Left lung (tissue), 10 donors: Measurements from ENCODE around the gene BTBD19. TPM values are rescaled to one million over a fixed set of nuclear protein-coding genes. Genes with fewer than 3 reads are reported as not detected.

Source experiments
- ATAC-seq: fragments of 200-7000 bp; cut with Tn5 transposase; one replicate; pipeline ENCODE4 v1.9.1; 2020; ENCODE audit warnings: moderate library complexity
- DNase-seq, 4 donors: peaks; one replicate each; pipeline ENCODE4 v3.0.0-alpha.2; 2013 to 2020
- H3K27ac ChIP-seq, 2 donors: fragments of 200-600 bp; sonication (generic) in 1 of 2; one replicate each; pipeline versions ENCODE4 v1.5.0 to v1.8.0; 2020 to 2021
- H3K27me3 ChIP-seq, 2 donors: fragments of 200-600 bp; sonication (generic) in 1 of 2; one replicate each; pipeline versions ENCODE4 v1.5.0 to v1.8.0; 2020 to 2021
- H3K36me3 ChIP-seq, 2 donors: fragments of 200-600 bp; sonication (generic) in 1 of 2; one replicate each; pipeline versions ENCODE4 v1.5.0 to v1.8.0; 2020 to 2021
- H3K4me1 ChIP-seq, 2 donors: fragments of 200-600 bp; one replicate each; pipeline ENCODE4 v1.8.0; 2021
- H3K4me3 ChIP-seq, 2 donors: fragments of 200-600 bp; sonication (generic) in 1 of 2; one replicate each; pipeline versions ENCODE4 v1.5.0 to v1.8.0; 2020 to 2021; ENCODE audit warnings: mild to moderate bottlenecking in 1 of 2
- H3K9me3 ChIP-seq, 2 donors: fragments of 200-600 bp; sonication (generic) in 1 of 2; one replicate each; pipeline versions ENCODE4 v1.5.0 to v1.8.0; 2020 to 2021
- intact Hi-C, 2 donors: fragments of 100-400 bp; cut with DNase I; formaldehyde crosslinking; loops; one replicate each; pipeline versions ENCODE4 v1.11.2 to v1.14.2; 2022
- polyA plus RNA-seq, 6 donors: library from polyadenylated mRNA; unstranded; fragments of 120-200 nt; gene quantifications; one replicate each; pipeline ENCODE4 v1.2.1, GENCODE V29; 2013; ENCODE audit not compliant: insufficient read length in 6 of 6
- total RNA-seq, 2 donors: library from RNA; stranded (reverse); fragmentation: NEBNext Ultra II Directional; extraction: Animal tissue kit (Norgen Biotek cat#: 25700); gene quantifications; one replicate each; pipeline ENCODE4 v1.2.1, GENCODE V29; 2021
- TF ChIP-seq, protein P1 (sequence below), 2 donors: fragments of 200-600 bp; sonication (generic) in 1 of 2; IDR thresholded peaks; one replicate each; pipeline versions ENCODE4 v1.5.0 to v1.8.0; 2021; ENCODE audit warnings: antibody characterized with exemption in 2 of 2
- donor health status: DM: no; HTN: yes; CAD: no.
- donor health status: DM: no; HTN: no; CAD: no.

BTBD19 gene
- total and polyA plus RNA-seq, 8 donors = 15.3 to 27.6 (median 23.6) TPM

DNA sequence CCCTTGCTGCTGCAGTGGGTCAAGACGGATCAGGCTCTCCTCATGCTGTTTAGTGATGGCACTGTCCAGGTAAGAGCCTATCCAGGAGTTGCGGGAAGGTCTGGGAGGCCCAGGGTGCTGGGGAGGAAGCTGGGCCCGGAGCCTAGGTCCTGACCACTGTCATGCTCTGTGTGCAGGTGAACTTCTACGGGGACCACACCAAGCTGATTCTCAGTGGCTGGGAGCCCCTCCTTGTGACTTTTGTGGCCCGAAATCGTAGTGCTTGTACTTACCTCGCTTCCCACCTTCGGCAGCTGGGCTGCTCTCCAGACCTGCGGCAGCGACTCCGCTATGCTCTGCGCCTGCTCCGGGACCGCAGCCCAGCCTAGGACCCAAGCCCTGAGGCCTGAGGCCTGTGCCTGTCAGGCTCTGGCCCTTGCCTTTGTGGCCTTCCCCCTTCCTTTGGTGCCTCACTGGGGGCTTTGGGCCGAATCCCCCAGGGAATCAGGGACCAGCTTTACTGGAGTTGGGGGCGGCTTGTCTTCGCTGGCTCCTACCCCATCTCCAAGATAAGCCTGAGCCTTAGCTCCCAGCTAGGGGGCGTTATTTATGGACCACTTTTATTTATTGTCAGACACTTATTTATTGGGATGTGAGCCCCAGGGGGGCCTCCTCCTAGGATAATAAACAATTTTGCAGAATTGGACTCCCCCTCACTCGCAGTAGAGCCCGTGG lies 2.9 kb upstream of the BTBD19 start:
- TF ChIP-seq, protein P1, sequence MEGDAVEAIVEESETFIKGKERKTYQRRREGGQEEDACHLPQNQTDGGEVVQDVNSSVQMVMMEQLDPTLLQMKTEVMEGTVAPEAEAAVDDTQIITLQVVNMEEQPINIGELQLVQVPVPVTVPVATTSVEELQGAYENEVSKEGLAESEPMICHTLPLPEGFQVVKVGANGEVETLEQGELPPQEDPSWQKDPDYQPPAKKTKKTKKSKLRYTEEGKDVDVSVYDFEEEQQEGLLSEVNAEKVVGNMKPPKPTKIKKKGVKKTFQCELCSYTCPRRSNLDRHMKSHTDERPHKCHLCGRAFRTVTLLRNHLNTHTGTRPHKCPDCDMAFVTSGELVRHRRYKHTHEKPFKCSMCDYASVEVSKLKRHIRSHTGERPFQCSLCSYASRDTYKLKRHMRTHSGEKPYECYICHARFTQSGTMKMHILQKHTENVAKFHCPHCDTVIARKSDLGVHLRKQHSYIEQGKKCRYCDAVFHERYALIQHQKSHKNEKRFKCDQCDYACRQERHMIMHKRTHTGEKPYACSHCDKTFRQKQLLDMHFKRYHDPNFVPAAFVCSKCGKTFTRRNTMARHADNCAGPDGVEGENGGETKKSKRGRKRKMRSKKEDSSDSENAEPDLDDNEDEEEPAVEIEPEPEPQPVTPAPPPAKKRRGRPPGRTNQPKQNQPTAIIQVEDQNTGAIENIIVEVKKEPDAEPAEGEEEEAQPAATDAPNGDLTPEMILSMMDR (IDR thresholded peaks at IDR 0.05) = no peak

DNA sequence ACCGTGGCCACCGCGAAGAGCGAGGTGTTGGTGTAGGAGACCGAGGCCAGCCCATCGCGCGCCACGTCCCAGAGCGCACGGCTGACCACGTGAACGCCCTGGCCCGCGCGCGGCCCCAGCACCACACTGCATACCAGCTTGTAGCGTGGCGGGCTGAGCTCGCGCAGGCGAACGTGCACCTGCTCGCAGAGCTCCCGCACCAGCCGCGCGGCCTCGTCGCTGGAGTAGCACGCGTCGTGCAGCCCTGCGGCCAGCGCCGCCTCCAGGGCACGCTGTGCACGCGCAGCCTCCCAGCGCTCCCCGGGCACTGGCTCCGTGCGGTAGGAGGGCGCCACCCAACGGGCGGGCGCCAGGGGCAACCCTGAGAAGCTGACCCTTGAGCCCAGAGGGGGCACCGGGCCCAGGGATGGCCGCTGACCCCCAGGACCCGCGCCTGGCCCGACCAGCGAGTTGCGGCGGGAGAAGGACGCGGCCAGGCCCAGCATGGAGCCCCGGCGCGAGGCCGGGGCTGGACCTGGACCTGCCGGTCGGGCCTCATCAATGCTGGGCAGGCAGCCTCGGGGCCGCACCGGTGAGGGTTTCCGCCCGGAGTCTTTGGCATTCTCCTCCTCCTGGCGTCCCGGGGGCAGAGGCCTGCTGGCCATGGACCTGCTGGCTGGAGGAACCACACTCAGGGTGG lies 2.2 kb upstream of the BTBD19 start:
- Histone ChIP-seq H3K27me3 (no peaks in the 10 kb centered on the region), H3K9me3 (no peaks in the 10 kb centered on the region), H3K36me3 (peaks cover 0 to 51% of the 10 kb centered on the region in 2 donors), H3K27ac (peak overlapping the region; percentile 97 to 99), H3K4me3 (peak overlapping the region in 1 of 2 donors; percentile 16), H3K4me1 (peaks cover 43 to 95% of the 10 kb centered on the region in 2 donors)
- ATAC-seq (no peak), DNase-seq (peak in 2 of 4 donors; percentile 34 to 81)
- TF ChIP-seq, protein P1 (IDR thresholded peaks at IDR 0.05) = no peak
- intact Hi-C loops = no loop called here

More for the DNA sequence above, 2.9 kb upstream of the BTBD19 start:
- H3K4me3 ChIP-seq = no peak overlapping the region
- H3K36me3 ChIP-seq = peaks cover 0 to 51% of the 10 kb centered on the region in 2 donors
- H3K27ac ChIP-seq = peak overlapping the region; percentile 97 to 99
- intact Hi-C loops = no loop called here
- DNase-seq = peak in 2 of 4 donors; percentile 30 to 78
- no peaks in the 10 kb centered on the region for H3K27me3 ChIP-seq
- no peak for ATAC-seq
- H3K9me3 ChIP-seq = no peaks in the 10 kb centered on the region
- H3K4me1 ChIP-seq = peaks cover 43 to 88% of the 10 kb centered on the region in 2 donors

DNA sequence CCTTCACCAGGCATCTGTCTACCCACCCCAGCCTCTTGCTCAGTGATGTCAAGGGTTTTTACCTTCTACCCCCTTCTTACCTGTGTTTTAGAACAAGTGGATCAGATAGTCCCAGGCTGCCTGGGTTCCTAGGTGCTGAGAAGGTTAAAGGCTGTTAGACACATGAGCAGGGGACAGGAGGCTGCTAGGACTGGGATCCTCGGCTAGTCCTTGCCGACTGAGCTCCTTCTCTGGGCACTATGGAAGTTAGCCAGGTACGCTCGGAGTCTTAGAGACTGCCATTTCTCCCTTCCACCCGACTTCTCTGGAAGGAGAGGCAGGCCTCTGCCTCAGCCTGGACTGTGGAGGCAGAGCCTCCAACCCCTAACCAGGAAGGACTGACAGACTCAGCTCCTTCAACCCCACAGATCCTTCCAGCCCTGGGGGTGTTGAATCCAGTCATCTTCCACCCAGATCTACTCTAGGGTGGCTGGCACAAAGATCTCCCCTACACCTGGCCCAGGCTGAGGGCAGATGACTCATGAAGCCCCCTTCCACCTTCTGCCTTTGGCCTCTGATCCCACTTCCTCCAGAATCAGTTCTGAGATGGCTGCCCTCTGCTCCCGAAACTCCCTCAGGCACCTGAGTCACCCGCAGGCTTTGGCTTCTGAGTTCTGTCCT lies 1.5 kb upstream of the BTBD19 start, which contains the start of gene DYNLT4:
DYNLT4 (minus strand) TSS at position 648 of the 660 bp plus-strand sequence. CDS start 683 bp downstream, outside the sequence.
- peaks cover 0 to 51% of the 10 kb centered on the region in 2 donors for H3K36me3 ChIP-seq
- no peaks in the 10 kb centered on the region for H3K9me3 ChIP-seq
- H3K27me3 ChIP-seq = no peaks in the 10 kb centered on the region
- TF ChIP-seq, protein P1 (IDR thresholded peaks at IDR 0.05) = no peak
- ATAC-seq (no peak), DNase-seq (no peak)
- intact Hi-C loops = no loop called here
- peak within 1 kb of the TSS in 1 of 2 donors; percentile 25 for H3K4me3 ChIP-seq
- peaks cover 43 to 100% of the 10 kb centered on the region in 2 donors for H3K4me1 ChIP-seq
- peak within 1 kb of the TSS; percentile 97 to 99 for H3K27ac ChIP-seq

DNA sequence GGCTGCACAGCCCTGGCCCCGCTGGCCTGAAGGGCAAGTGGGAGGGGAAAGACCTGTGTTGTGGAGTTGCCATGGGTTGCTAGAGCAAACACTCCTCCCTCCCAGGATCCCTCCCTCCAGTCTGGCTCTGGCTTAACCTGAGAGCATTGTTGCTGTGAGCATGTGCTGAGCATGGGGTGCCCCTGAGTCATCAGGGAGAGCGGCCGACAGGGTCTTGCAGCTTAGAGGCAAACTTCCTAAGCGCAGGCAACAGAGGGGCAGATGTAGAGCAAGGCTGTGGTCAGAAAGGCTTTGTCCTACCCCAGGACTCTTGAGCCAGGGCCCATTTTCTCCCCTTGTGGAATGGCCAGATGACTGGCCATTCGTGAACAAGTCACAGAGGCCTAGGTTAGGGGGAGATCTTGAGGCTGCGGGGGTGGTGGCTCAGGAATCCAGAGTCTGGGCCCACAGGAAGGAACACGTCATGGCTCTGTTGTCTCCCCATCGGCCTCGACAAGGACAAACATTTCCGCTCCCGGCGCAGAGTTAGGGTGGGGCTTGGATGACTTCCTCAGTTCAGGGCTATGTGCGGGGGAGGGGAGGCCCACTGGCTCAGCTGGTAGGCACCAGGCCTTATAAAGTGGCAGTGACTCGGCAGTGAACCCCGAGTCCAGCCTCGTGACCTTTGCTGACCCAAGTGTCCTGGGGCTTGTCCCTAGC lies 810 bp upstream of the BTBD19 start:
- peaks cover 41 to 100% of the 10 kb centered on the region in 2 donors for H3K4me1 ChIP-seq
- no peaks in the 10 kb centered on the region for H3K9me3 ChIP-seq
- DNase-seq = peak; percentile 82 to 99 (median 96)
- intact Hi-C loops = no loop called here
- H3K4me3 ChIP-seq = peak overlapping the region in 1 of 2 donors; percentile 25
- TF ChIP-seq, protein P1 (IDR thresholded peaks at IDR 0.05) = no peak
- no peaks in the 10 kb centered on the region for H3K27me3 ChIP-seq
- peak overlapping the region; percentile 97 to 99 for H3K27ac ChIP-seq
- H3K36me3 ChIP-seq = peaks cover 0 to 45% of the 10 kb centered on the region in 2 donors
- ATAC-seq = peak; percentile 83
